Peyer's patch (tissue), 4 donors: ENCODE measurements around the gene ZC3H12D.

Experiments used
- CTCF ChIP-seq, 6 experiments: fragments of 450-650 bp in 4 of 6; fragments of 200-600 bp in 2 of 6; sonication (generic) in 1 of 6; IDR thresholded peaks; one replicate each; pipeline ENCODE4 v1.5.1; 2017 to 2019; ENCODE audit warnings: antibody characterized with exemption in 6 of 6, mild to moderate bottlenecking in 3 of 6, moderate library complexity in 1 of 6
- POLR2A ChIP-seq, 2 donors: fragments of 450-650 bp; IDR thresholded peaks; one replicate each; pipeline ENCODE4 v1.5.1; 2017; ENCODE audit warnings: antibody characterized with exemption in 2 of 2, mild to moderate bottlenecking in 2 of 2, moderate library complexity in 2 of 2

DNA sequence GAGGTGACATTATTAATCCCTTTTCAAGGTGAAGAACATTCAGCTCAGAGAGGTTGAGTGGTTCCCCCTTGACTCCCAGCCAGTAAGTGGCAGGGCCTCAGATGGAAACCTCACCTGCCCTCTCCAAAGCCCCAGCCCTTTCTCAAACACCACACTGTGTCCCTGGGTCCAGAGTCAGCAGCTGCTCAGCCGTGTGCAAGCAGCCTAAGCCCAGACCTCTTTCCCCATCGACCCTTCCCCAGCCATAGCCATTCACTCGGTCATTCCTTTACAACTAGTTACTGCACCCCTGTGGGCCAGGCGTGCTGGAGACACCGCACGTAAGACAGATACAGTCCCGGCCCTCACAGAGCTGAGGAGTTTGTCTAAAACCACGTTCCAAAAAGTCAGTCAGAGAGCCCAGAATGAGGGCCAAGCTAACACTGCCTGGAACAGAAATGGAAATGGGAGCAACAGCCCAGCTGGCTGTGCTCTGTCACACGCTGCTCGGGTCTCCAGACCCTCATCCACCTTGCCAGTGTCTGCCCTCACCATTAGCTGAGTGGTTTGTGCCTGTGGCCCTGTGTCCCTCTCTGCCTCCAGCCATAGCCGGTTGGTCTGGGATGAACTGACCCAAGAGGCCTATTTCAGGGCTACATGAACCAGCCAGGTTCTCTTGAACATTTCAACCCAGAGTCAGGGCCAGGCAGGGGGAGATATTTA, 29.6 kb downstream of the ZC3H12D start:
- TF ChIP-seq CTCF (IDR thresholded peaks at IDR 0.05) (no peak), POLR2A (IDR thresholded peaks at IDR 0.05) (no peak)
